ENCODE data around the gene DTX1.

DTX1 gene

GRCh38 chr12:113056631-113057488 lies at the start of gene DTX1:
Gene DTX1, plus strand, starts transcription at chr12:113056730. Its CDS starts 1,463 bp downstream, at chr12:113058193.
- in situ Hi-C loops (cut with HindIII; ENCODE audit: low sequenced_read_pairs) = loop anchor here (25.0 kb wide), 1 partner anchor 105 kb away; no protein-coding TSS in a partner anchor

- in situ Hi-C loops (cut with HindIII; ENCODE audit: low sequenced_read_pairs) = no loop called here
These were observed 49.4 kb upstream of the DTX1 start for GRCh38 chr12:113007166-113007565.

GRCh38 chr12:113010701-113011100 lies 45.8 kb upstream of the DTX1 start:
- in situ Hi-C loops (cut with HindIII; ENCODE audit: low sequenced_read_pairs) = no loop called here

- in situ Hi-C loops (cut with HindIII; ENCODE audit: low sequenced_read_pairs) = no loop called here
These were observed 42.0 kb upstream of the DTX1 start for GRCh38 chr12:113014565-113014964.

- in situ Hi-C loops (cut with HindIII; ENCODE audit: low sequenced_read_pairs) = no loop called here
These were observed 39.7 kb upstream of the DTX1 start for GRCh38 chr12:113016796-113017195.

GRCh38 chr12:113019025-113019424 lies 37.5 kb upstream of the DTX1 start:
- in situ Hi-C loops (cut with HindIII; ENCODE audit: low sequenced_read_pairs) = no loop called here

GRCh38 chr12:113021500-113021899 lies 35.0 kb upstream of the DTX1 start:
- in situ Hi-C loops (cut with HindIII; ENCODE audit: low sequenced_read_pairs) = no loop called here

GRCh38 chr12:113022563-113023297 lies 33.8 kb upstream of the DTX1 start:
- in situ Hi-C loops (cut with HindIII; ENCODE audit: low sequenced_read_pairs) = no loop called here

- in situ Hi-C loops (cut with HindIII; ENCODE audit: low sequenced_read_pairs) = no loop called here
These were observed 28.8 kb upstream of the DTX1 start for GRCh38 chr12:113027726-113028125.

GRCh38 chr12:113030875-113031525 lies 25.5 kb upstream of the DTX1 start:
- in situ Hi-C loops (cut with HindIII; ENCODE audit: low sequenced_read_pairs) = no loop called here

GRCh38 chr12:113039911-113040445 lies 16.6 kb upstream of the DTX1 start:
- in situ Hi-C loops (cut with HindIII; ENCODE audit: low sequenced_read_pairs) = no loop called here

- in situ Hi-C loops (cut with HindIII; ENCODE audit: low sequenced_read_pairs) = no loop called here
These were observed 15.8 kb upstream of the DTX1 start for GRCh38 chr12:113040722-113041171.

- in situ Hi-C loops (cut with HindIII; ENCODE audit: low sequenced_read_pairs) = no loop called here
These were observed 15.0 kb upstream of the DTX1 start for GRCh38 chr12:113041560-113041959.

GRCh38 chr12:113043240-113043639 lies 13.3 kb upstream of the DTX1 start:
- in situ Hi-C loops (cut with HindIII; ENCODE audit: low sequenced_read_pairs) = no loop called here

GRCh38 chr12:113044516-113044915 lies 12.0 kb upstream of the DTX1 start:
- in situ Hi-C loops (cut with HindIII; ENCODE audit: low sequenced_read_pairs) = no loop called here

- in situ Hi-C loops (cut with HindIII; ENCODE audit: low sequenced_read_pairs) = no loop called here
These were observed 7.8 kb upstream of the DTX1 start for GRCh38 chr12:113048716-113049127.

GRCh38 chr12:113049976-113050742 lies 6.4 kb upstream of the DTX1 start:
- in situ Hi-C loops (cut with HindIII; ENCODE audit: low sequenced_read_pairs) = loop anchor here (25.0 kb wide), 1 partner anchor 112 kb away; no protein-coding TSS in a partner anchor

- in situ Hi-C loops (cut with HindIII; ENCODE audit: low sequenced_read_pairs) = loop anchor here (25.0 kb wide), 1 partner anchor 112 kb away; no protein-coding TSS in a partner anchor
These were observed 5.7 kb upstream of the DTX1 start for GRCh38 chr12:113050795-113051194.

- in situ Hi-C loops (cut with HindIII; ENCODE audit: low sequenced_read_pairs) = loop anchor here (25.0 kb wide), 1 partner anchor 111 kb away; no protein-coding TSS in a partner anchor
These were observed 4.8 kb upstream of the DTX1 start for GRCh38 chr12:113051759-113052158.

GRCh38 chr12:113052326-113052725 lies 4.2 kb upstream of the DTX1 start:
- in situ Hi-C loops (cut with HindIII; ENCODE audit: low sequenced_read_pairs) = loop anchor here (25.0 kb wide), 1 partner anchor 110 kb away; no protein-coding TSS in a partner anchor

Measured in DLD1 (cell line).